Endodermal cell (in vitro differentiated cells): Measurements from ENCODE around the gene PLXDC1. TPM values are rescaled to one million over a fixed set of nuclear protein-coding genes. Genes with fewer than 3 reads are reported as not detected.

ENCODE experiments used
- DNase-seq: peaks from one replicate; pipeline ENCODE4 v3.0.0-alpha.2; 2017
- H3K27ac ChIP-seq: 2 replicates; pipeline ENCODE4 v1.5.1; 2013; ENCODE audit warnings: mild to moderate bottlenecking, low read depth, low read length, moderate library complexity
- H3K27me3 ChIP-seq: 2 replicates; pipeline ENCODE4 v1.6.1; 2013; ENCODE audit warnings: mild to moderate bottlenecking, low read length, moderate library complexity; ENCODE audit not compliant: insufficient read depth, control insufficient read depth, poor library complexity, severe bottlenecking
- H3K36me3 ChIP-seq: 2 replicates; pipeline ENCODE4 v1.7.0; 2013; ENCODE audit warnings: mild to moderate bottlenecking, low read length, moderate library complexity; ENCODE audit not compliant: control insufficient read depth, insufficient read depth
- H3K4me1 ChIP-seq: one replicate; pipeline ENCODE4 v1.7.0; 2013; ENCODE audit warnings: low read length; ENCODE audit not compliant: control insufficient read depth, insufficient read depth
- H3K4me3 ChIP-seq: 2 replicates; pipeline ENCODE4 v1.5.1; 2013; ENCODE audit warnings: mild to moderate bottlenecking, low read length, moderate library complexity
- H3K9ac ChIP-seq: 2 replicates; pipeline ENCODE4 v1.6.1; 2013; ENCODE audit warnings: mild to moderate bottlenecking, low read length, moderate library complexity; ENCODE audit not compliant: poor library complexity, severe bottlenecking; ENCODE audit errors: extremely low read depth
- H3K9me3 ChIP-seq: 2 replicates; pipeline ENCODE4 v1.6.1; 2013; ENCODE audit warnings: mild to moderate bottlenecking, low read length, moderate library complexity; ENCODE audit not compliant: control insufficient read depth
- H3K27ac Mint-ChIP-seq: 2 replicates; pipeline ENCODE4 v1.8.0; 2020; ENCODE audit warnings: mixed read lengths
- H3K27me3 Mint-ChIP-seq: 2 replicates; pipeline ENCODE4 v1.8.0; 2021; ENCODE audit warnings: mild to moderate bottlenecking, mixed read lengths; ENCODE audit not compliant: insufficient read depth
- H3K36me3 Mint-ChIP-seq: 2 replicates; pipeline ENCODE4 v1.8.0; 2020; ENCODE audit warnings: low read depth, mixed read lengths
- H3K4me1 Mint-ChIP-seq: 2 replicates; pipeline ENCODE4 v1.8.0; 2020; ENCODE audit warnings: mixed read lengths
- H3K4me3 Mint-ChIP-seq: 2 replicates; pipeline ENCODE4 v1.8.0; 2020; ENCODE audit warnings: mild to moderate bottlenecking, moderate library complexity, mixed read lengths
- H3K9me3 Mint-ChIP-seq: 2 replicates; pipeline ENCODE4 v1.8.0; 2020; ENCODE audit warnings: mild to moderate bottlenecking, mixed read lengths
- CTCF ChIP-seq: fragments of 200-600 bp; sonication (generic); conservative IDR thresholded peaks from 2 replicates; pipeline ENCODE4 v1.5.0; 2021; ENCODE audit warnings: antibody characterized with exemption, mild to moderate bottlenecking
- WGBS, 2 experiments: methylation state at CpG; one replicate each; pipeline versions ENCODE4 v1.1.5 to v1.1.7; 2013; ENCODE audit warnings: missing lambda C conversion rate in 2 of 2, mixed read lengths in 1 of 2; ENCODE audit not compliant: insufficient coverage in 1 of 2, insufficient read length in 1 of 2; 5-methylcytosine and 5-hydroxymethylcytosine counted together
- total RNA-seq, 2 donors: library from RNA; stranded (reverse); fragmentation: NEBNext Ultra II Directional in 1 of 2; extraction: Animal tissue kit (Norgen Biotek cat#: 25700) in 1 of 2; gene quantifications; 2 replicates in 1 of 2; 3 replicates in 1 of 2; pipeline ENCODE4 v1.2.1, GENCODE V29; 2021

Gene PLXDC1
- total RNA-seq, 2 donors from 2014 or later, result 9.0 TPM

DNA sequence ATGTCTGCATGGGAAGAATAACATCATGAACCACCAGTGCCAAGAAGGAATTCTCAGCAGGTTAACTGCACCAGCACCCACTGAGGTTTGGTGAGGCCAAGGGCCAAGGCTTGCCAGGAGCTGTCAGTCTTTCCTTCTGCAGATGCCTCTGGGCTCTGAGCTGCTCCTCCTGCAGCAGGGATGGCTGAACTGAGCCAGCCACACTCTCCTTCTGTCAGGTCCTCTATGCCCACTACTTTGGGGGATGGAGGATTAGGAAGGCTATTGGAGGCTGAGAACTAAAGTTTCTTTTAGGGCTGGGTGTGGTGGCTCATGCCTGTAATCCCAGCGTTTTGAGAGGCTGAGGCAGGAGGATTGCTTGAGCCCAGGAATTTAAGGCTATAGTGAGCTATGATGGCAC, 71.6 kb downstream of the PLXDC1 start:
- Histone ChIP-seq H3K9me3 (no peaks in the 10 kb centered on the region), H3K4me1 (no peaks in the 10 kb centered on the region), H3K27me3 (no peaks in the 10 kb centered on the region), H3K36me3 (no peaks in the 10 kb centered on the region), H3K9ac (no peak overlapping the region), H3K4me3 (no peak overlapping the region), H3K27ac (no peak overlapping the region)
- no peak overlapping the region for H3K4me3 Mint-ChIP-seq
- no peaks in the 10 kb centered on the region for H3K9me3 Mint-ChIP-seq
- 92 to 100% methylated on average over 1 of the region's 1 CpG for WGBS, 2 experiments
- no peak overlapping the region for H3K27ac Mint-ChIP-seq
- no peaks in the 10 kb centered on the region for H3K36me3 Mint-ChIP-seq
- DNase-seq, result no peak
- TF ChIP-seq CTCF, result no peak
- H3K4me1 Mint-ChIP-seq, result peaks cover 19% of the 10 kb centered on the region
- H3K27me3 Mint-ChIP-seq, result no peaks in the 10 kb centered on the region

GRCh38 chr17:39077866-39078265, 73.6 kb downstream of the PLXDC1 start:
- H3K27ac ChIP-seq, result no peak overlapping the region
- H3K27me3 Mint-ChIP-seq, result no peaks in the 10 kb centered on the region
- no peaks in the 10 kb centered on the region for H3K27me3 ChIP-seq
- H3K4me1 ChIP-seq, result no peaks in the 10 kb centered on the region
- peak; percentile 68 for TF ChIP-seq CTCF
- no peak overlapping the region for H3K4me3 ChIP-seq
- no peak overlapping the region for H3K27ac Mint-ChIP-seq
- peaks cover 22% of the 10 kb centered on the region for H3K4me1 Mint-ChIP-seq
- H3K9me3 ChIP-seq, result no peaks in the 10 kb centered on the region
- no peak for DNase-seq
- H3K9ac ChIP-seq, result no peak overlapping the region
- WGBS, 2 experiments, result 69 to 71% methylated on average over 3 to 5 of the region's 5 CpGs
- no peaks in the 10 kb centered on the region for H3K9me3 Mint-ChIP-seq
- H3K36me3 Mint-ChIP-seq, result no peaks in the 10 kb centered on the region
- no peaks in the 10 kb centered on the region for H3K36me3 ChIP-seq
- no peak overlapping the region for H3K4me3 Mint-ChIP-seq

- DNase-seq, result no peak
- H3K27ac Mint-ChIP-seq, result no peak overlapping the region
- peaks cover 20% of the 10 kb centered on the region for H3K4me1 Mint-ChIP-seq
These were observed 74.2 kb downstream of the PLXDC1 start for GRCh38 chr17:39077252-39077651.

More at GRCh38 chr17:39077252-39077651, 74.2 kb downstream of the PLXDC1 start:
- H3K36me3 Mint-ChIP-seq, result no peaks in the 10 kb centered on the region
- H3K27me3 ChIP-seq, result no peaks in the 10 kb centered on the region
- H3K4me3 Mint-ChIP-seq, result no peak overlapping the region
- 95% methylated on average over 4 of the region's 4 CpGs; no CpG with 5 or more reads in 1 of the 2 experiments for WGBS, 2 experiments
- no peaks in the 10 kb centered on the region for H3K4me1 ChIP-seq
- H3K27me3 Mint-ChIP-seq, result no peaks in the 10 kb centered on the region
- H3K36me3 ChIP-seq, result no peaks in the 10 kb centered on the region
- no peak overlapping the region for H3K9ac ChIP-seq
- no peak overlapping the region for H3K27ac ChIP-seq
- TF ChIP-seq CTCF, result no peak
- no peaks in the 10 kb centered on the region for H3K9me3 Mint-ChIP-seq
- H3K9me3 ChIP-seq, result no peaks in the 10 kb centered on the region
- H3K4me3 ChIP-seq, result no peak overlapping the region
